ENCODE results near the gene ATP1B2. TPM values are rescaled to one million over a fixed set of nuclear protein-coding genes. Genes with fewer than 3 reads are reported as not detected.

ATP1B2 gene
- total RNA-seq, 4 donors from 2014 or later, result 0.09 to 1.5 (median 0.21) TPM; not detected in 1

GRCh38 chr17:7646457-7646856, 4.3 kb upstream of the ATP1B2 start:
- Histone ChIP-seq H3K4me1 (peaks cover 8 to 16% (median 14%) of the 10 kb centered on the region in 3 donors), H3K9me3 (no peaks in the 10 kb centered on the region), H3K27me3 (peaks cover 0 to 37% (median 4%) of the 10 kb centered on the region in 4 donors), H3K36me3 (no peaks in the 10 kb centered on the region), H3K27ac (no peak overlapping the region), H3K4me3 (no peak overlapping the region)
- intact Hi-C loops (cut with DNase I), result no loop called here
- no peak for DNase-seq
- 72 to 75% methylated on average over 5 to 7 of the region's 9 CpGs for WGBS, 2 donors
- TF ChIP-seq CTCF (IDR thresholded peaks at IDR 0.05) (no peak), POLR2A (IDR thresholded peaks at IDR 0.05) (no peak)

GRCh38 chr17:7647018-7647417, 3.7 kb upstream of the ATP1B2 start:
- no peak for DNase-seq
- Histone ChIP-seq H3K27ac (no peak overlapping the region), H3K9me3 (no peaks in the 10 kb centered on the region), H3K27me3 (peaks cover 3 to 42% (median 10%) of the 10 kb centered on the region in 4 donors), H3K36me3 (no peaks in the 10 kb centered on the region), H3K4me1 (peaks cover 12 to 22% (median 17%) of the 10 kb centered on the region in 3 donors), H3K4me3 (no peak overlapping the region)
- TF ChIP-seq POLR2A (IDR thresholded peaks at IDR 0.05) (no peak), CTCF (IDR thresholded peaks at IDR 0.05) (no peak)
- intact Hi-C loops (cut with DNase I), result no loop called here
- 56 to 75% methylated on average over 4 of the region's 4 CpGs for WGBS, 2 donors

GRCh38 chr17:7651097-7651664, 455 bp downstream of the ATP1B2 start:
- intact Hi-C loops (cut with DNase I), result no loop called here
- peaks cover 3 to 54% (median 10%) of the 10 kb centered on the region in 4 donors for H3K27me3 ChIP-seq
- no peak for DNase-seq

GRCh38 chr17:7651665-7652387, 1.1 kb downstream of the ATP1B2 start:
- intact Hi-C loops (cut with DNase I), result no loop called here
- whole genome bisulfite sequencing, 2 donors, result 0 to 8% methylated on average over 4 to 20 of the region's 54 CpGs
- H3K27ac ChIP-seq, result peak overlapping the region in 2 of 4 donors; percentile 73 to 79

More at GRCh38 chr17:7651097-7651664, 455 bp downstream of the ATP1B2 start:
- H3K4me1 ChIP-seq, result peaks cover 12 to 23% (median 17%) of the 10 kb centered on the region in 3 donors
- peak overlapping the region in 3 of 4 donors; percentile 4 to 79 (median 73) for H3K27ac ChIP-seq
- H3K9me3 ChIP-seq, result no peaks in the 10 kb centered on the region
- no peak for TF ChIP-seq POLR2A (IDR thresholded peaks at IDR 0.05)
- H3K4me3 ChIP-seq, result peak overlapping the region; percentile 33 to 73 (median 56)
- no peaks in the 10 kb centered on the region for H3K36me3 ChIP-seq
- 1 to 3% methylated on average over 13 to 27 of the region's 45 CpGs for WGBS, 2 donors

More at GRCh38 chr17:7651665-7652387, 1.1 kb downstream of the ATP1B2 start:
- TF ChIP-seq POLR2A (IDR thresholded peaks at IDR 0.05) (no peak), CTCF (IDR thresholded peaks at IDR 0.05) (no peak)
- H3K9me3 ChIP-seq, result no peaks in the 10 kb centered on the region
- peaks cover 12 to 23% (median 17%) of the 10 kb centered on the region in 3 donors for H3K4me1 ChIP-seq
- no peaks in the 10 kb centered on the region for H3K36me3 ChIP-seq
- peaks cover 3 to 54% (median 10%) of the 10 kb centered on the region in 4 donors for H3K27me3 ChIP-seq
- H3K4me3 ChIP-seq, result peak overlapping the region; percentile 33 to 73 (median 56)
- no peak for DNase-seq
